A673 (cell line): ENCODE measurements around the gene AGRN. TPM values are rescaled to one million over a fixed set of nuclear protein-coding genes. Genes with fewer than 3 reads are reported as not detected.
"Not testable (repeated sequence)": the region's sequence is repeated elsewhere in the genome, so short reads cannot be mapped to it uniquely, and the experiment has no call there.

Experiments
- BruUV-seq: library from RNA; stranded (reverse); fragments of 400-500 nt; replicated peaks from 2 replicates; lab custom pipeline; 2021; lab: Mats Ljungman, UMichigan
- CTCF ChIA-PET: fragments of 300-600 bp; sonication (Branson Sonifier 250); formaldehyde crosslinking; loops from one replicate; lab custom pipeline; 2022; ENCODE audit warnings: antibody characterized with exemption; lab: Charles Lee
- POLR2A ChIA-PET: fragments of 300-600 bp; sonication (Branson Sonifier 250); formaldehyde crosslinking; loops from one replicate; lab custom pipeline; 2022; ENCODE audit warnings: antibody characterized with exemption; ENCODE audit not compliant: low non-redundant PET; lab: Charles Lee
- DNase-seq: peaks from one replicate; pipeline ENCODE4 v3.0.0-alpha.2; 2015; ENCODE audit warnings: low spot score
- H3K27ac ChIP-seq: fragments of 200-600 bp; sonication (generic); 2 replicates; pipeline ENCODE4 v1.5.1; 2016; ENCODE audit warnings: mixed run types, low read depth, mild to moderate bottlenecking, mixed read lengths, antibody characterized with exemption, low read length; ENCODE audit not compliant: poor library complexity, severe bottlenecking
- H3K27me3 ChIP-seq: fragments of 200-600 bp; sonication (generic); replicated peaks from 2 replicates; pipeline ENCODE4 v1.6.1; 2017; ENCODE audit warnings: mixed run types, low read depth, mild to moderate bottlenecking, mixed read lengths, antibody characterized with exemption, low read length; ENCODE audit not compliant: insufficient read depth, poor library complexity
- H3K36me3 ChIP-seq: fragments of 200-600 bp; sonication (generic); 2 replicates; pipeline ENCODE4 v1.6.1; 2016; ENCODE audit warnings: mixed run types, mild to moderate bottlenecking, mixed read lengths, antibody characterized with exemption, low read length; ENCODE audit not compliant: insufficient read depth, poor library complexity, severe bottlenecking
- H3K4me1 ChIP-seq: fragments of 200-600 bp; sonication (generic); 2 replicates; pipeline ENCODE4 v1.6.1; 2017; ENCODE audit warnings: mixed run types, mild to moderate bottlenecking, mixed read lengths, antibody characterized with exemption, low read length; ENCODE audit not compliant: insufficient read depth, poor library complexity, severe bottlenecking
- H3K4me3 ChIP-seq: fragments of 200-600 bp; sonication (generic); 2 replicates; pipeline ENCODE4 v1.5.1; 2016; ENCODE audit warnings: low read depth, mixed run types, mild to moderate bottlenecking, mixed read lengths, low read length; ENCODE audit not compliant: poor library complexity, severe bottlenecking
- H3K9me3 ChIP-seq: fragments of 200-600 bp; sonication (generic); 2 replicates; pipeline ENCODE4 v1.6.1; 2016; ENCODE audit warnings: mixed run types, low read depth, mild to moderate bottlenecking, mixed read lengths, antibody characterized with exemption, low read length; ENCODE audit not compliant: poor library complexity, severe bottlenecking
- CTCF ChIP-seq: fragments of 300-800, 200-600 bp; sonication (generic); conservative IDR thresholded peaks from 2 replicates; pipeline ENCODE4 v1.5.1; 2017; ENCODE audit warnings: low read depth, mild to moderate bottlenecking, antibody characterized with exemption, low read length, moderate library complexity, mixed read lengths
- EZH2 ChIP-seq: fragments of 200-600 bp; sonication (generic); IDR thresholded peaks from 2 replicates; pipeline ENCODE4 v1.6.1; 2017; ENCODE audit warnings: borderline replicate concordance, low read depth, mild to moderate bottlenecking, mixed read lengths, antibody characterized with exemption, low read length; ENCODE audit not compliant: poor library complexity, severe bottlenecking
- intact Hi-C: fragments of 100-400 bp; cut with micrococcal nuclease; formaldehyde crosslinking; loops from one replicate; pipeline ENCODE4 v1.10.0; 2022; ENCODE audit not compliant: unreplicated experiment
- total RNA-seq: library from RNA; stranded (reverse); gene quantifications from 2 replicates; pipeline ENCODE4 v1.2.3, GENCODE V29; 2021

Gene AGRN
- total RNA-seq, 1 experiment from 2014 or later = 151 TPM

GRCh38 chr1:985126-985525 is 34.8 kb upstream of the AGRN start:
- no peak for DNase-seq
- Histone ChIP-seq H3K27me3 (no peaks in the 10 kb centered on the region), H3K9me3 (no peaks in the 10 kb centered on the region), H3K4me3 (no peak overlapping the region), H3K4me1 (no peaks in the 10 kb centered on the region), H3K36me3 (no peaks in the 10 kb centered on the region), H3K27ac (no peak overlapping the region)
- no TSS peak for BruUV-seq
- TF ChIP-seq EZH2 (no peak), CTCF (no peak)
- intact Hi-C loops = no loop called here
- CTCF ChIA-PET = no interaction called here
- POLR2A ChIA-PET = no interaction called here

DNA sequence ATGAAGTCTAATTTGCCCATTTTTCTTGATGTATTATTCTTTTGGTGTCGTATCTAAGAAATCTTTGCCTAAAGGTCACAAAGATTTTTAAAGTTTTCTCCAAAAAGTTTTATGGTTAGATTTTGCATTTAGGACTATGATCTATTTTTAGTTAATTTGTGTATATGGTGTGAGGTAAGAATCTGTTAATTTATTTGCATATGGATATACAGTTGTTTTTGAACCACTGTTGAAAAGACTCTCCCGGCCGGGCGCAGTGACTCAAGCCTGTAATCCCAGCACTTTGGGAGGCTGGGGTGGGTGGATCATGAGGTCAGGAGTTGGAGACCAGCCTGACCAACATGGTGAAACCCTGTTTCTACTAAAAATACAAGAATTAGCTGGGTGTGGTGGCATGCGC is 31.9 kb upstream of the AGRN start:
- H3K4me1 ChIP-seq, BruUV-seq, H3K4me3 ChIP-seq, H3K27ac ChIP-seq, CTCF ChIA-PET, H3K36me3 ChIP-seq, H3K27me3 ChIP-seq, POLR2A ChIA-PET, intact Hi-C loops, H3K9me3 ChIP-seq, DNase-seq: not testable (repeated sequence)

DNA sequence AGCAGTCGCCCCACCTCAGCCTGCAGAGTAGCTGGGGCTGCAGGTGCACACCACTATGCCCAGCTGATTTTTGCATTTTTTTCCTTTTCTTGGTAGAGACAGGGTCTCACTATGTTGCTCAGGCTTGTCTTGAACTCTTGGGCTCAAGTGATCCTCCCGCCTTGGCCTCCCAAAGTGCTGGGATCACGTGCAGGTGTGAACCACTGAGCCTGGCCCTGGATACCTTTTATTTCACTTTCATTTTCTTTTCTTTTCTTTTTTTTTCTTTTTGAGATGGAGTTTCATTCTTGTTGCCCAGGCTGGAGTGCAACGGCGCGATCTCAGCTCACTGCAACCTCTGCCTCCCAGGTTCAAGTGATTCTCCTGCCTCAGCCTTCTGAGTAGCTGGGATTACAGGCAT is 28.6 kb upstream of the AGRN start:
- H3K9me3 ChIP-seq, POLR2A ChIA-PET, H3K27ac ChIP-seq, H3K4me1 ChIP-seq, DNase-seq, BruUV-seq, intact Hi-C loops, H3K4me3 ChIP-seq, H3K27me3 ChIP-seq, CTCF ChIA-PET, H3K36me3 ChIP-seq: not testable (repeated sequence)

- TF ChIP-seq CTCF (no peak), EZH2 (no peak)
- CTCF ChIA-PET = no interaction called here
- Histone ChIP-seq H3K4me1 (no peaks in the 10 kb centered on the region), H3K4me3 (no peak overlapping the region), H3K9me3 (peaks cover 3% of the 10 kb centered on the region), H3K36me3 (no peaks in the 10 kb centered on the region), H3K27ac (no peak overlapping the region), H3K27me3 (no peaks in the 10 kb centered on the region)
- DNase-seq = no peak
- no TSS peak for BruUV-seq
- intact Hi-C loops = no loop called here
- POLR2A ChIA-PET = no interaction called here
Observed at GRCh38 chr1:991895-992294, 28.0 kb upstream of the AGRN start.
